ENCODE data around the gene PNRC1. TPM values are rescaled to one million over a fixed set of nuclear protein-coding genes. Genes with fewer than 3 reads are reported as not detected.

PNRC1 gene
- total and polyA plus RNA-seq, 2 of the 4 experiments (the other 2 are of a cell fraction), result 6.5 to 8.1 TPM

DNA sequence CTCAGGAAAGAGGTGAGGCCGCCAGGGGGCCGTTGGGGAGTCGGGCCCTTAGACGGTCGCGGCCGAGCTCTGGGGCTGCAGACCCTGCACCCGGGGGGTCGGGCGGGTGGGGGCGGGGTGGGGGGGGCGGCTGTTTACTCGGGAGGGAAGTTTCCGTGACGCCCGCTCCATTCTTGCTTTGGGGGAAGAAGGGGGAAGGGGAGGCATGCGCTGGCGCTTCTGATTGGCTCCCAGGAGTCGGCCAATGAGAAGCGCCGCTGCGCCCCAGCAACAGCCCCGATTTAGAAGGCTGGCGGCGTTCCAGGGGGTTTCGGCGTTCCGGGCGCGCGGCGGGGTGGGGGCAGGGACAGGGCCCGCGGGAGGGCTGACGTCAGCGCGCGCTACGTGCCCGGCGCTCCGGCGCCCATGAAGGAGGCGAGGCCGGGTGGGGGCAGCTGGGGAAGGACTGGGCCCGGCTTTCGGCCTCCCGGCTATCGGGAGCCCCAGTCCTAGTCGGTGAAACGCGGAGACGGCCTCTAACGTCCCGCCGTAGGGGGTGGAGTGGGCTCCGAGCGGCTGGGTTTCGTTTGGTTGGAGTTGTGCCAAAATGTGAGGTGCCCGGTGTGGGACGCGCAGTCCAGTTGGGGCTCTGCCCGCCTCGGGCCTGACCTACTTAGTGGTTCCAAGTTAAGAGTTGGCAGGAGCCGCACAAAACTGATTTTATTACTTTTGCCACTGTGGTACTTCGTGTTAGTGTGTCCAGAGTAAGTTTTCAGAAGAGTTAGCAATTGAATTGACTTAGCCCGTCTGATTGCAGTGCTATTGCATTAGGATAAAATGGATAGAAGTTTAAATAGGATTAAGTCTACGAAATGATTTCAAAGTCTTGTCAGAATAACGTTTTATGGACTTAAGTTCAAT, 1.1 kb downstream of the PNRC1 start:
- intact Hi-C loops (cut with micrococcal nuclease) (loop anchor here (2.0 to 5.0 kb wide), 4 partner anchors 35 to 1924 kb away; partner anchors contain the start of genes UBE2J1 and ZNF292), dilution Hi-C loops (cut with HindIII; ENCODE audit: low sequenced_read_pairs, unreplicated experiment) (no loop called here), in situ Hi-C loops (cut with MboI; ENCODE audit: low sequenced_read_pairs) (no loop called here)
- POLR2A ChIA-PET (ENCODE audit: unreplicated experiment), result interaction anchor here (0.9 kb wide), 1 partner anchor 24 kb away, joined by 20 read pairs; no protein-coding TSS in a partner anchor
- Histone ChIP-seq H3K56ac (ENCODE audit: extremely low read depth, insufficient read depth, low read length) (peak overlapping the region; percentile 95), H3K14ac (replicated peaks; ENCODE audit: low read depth, low read length) (peak overlapping the region; percentile 90), H2AK9ac (replicated peaks; ENCODE audit: low read depth, low read length, poor library complexity) (peak overlapping the region; percentile 98), H3K36me3 (ENCODE audit: control insufficient read depth, insufficient read depth, low read length) (peaks cover 16% of the 10 kb centered on the region), H3K79me1 (ENCODE audit: low read depth in 1 of 2, low read length in 2 of 2) (peaks cover 3 to 43% of the 10 kb centered on the region in 2 experiments), H3K23ac (ENCODE audit: low read depth, low read length) (peak overlapping the region; percentile 96), H3K18ac (ENCODE audit: low read depth, low read length) (peak overlapping the region; percentile 87), H3K27me3 (ENCODE audit: control insufficient read depth, insufficient read depth, low read length) (no peaks in the 10 kb centered on the region), H4K91ac (ENCODE audit: insufficient read depth, low read depth, low read length) (peak overlapping the region; percentile 95), H3K4me1 (ENCODE audit: control insufficient read depth, insufficient read depth, low read length) (peaks cover 4% of the 10 kb centered on the region), H4K5ac (ENCODE audit: low read depth, low read length) (peak overlapping the region; percentile 84), H2BK120ac (ENCODE audit: low read depth, low read length) (peak overlapping the region; percentile 68), H3K4ac (ENCODE audit: low read depth, low read length) (peak overlapping the region; percentile 93), H2BK20ac (ENCODE audit: low read depth, low read length) (peak overlapping the region; percentile 8; the same call in 1 of the 2 replicates), H3K9ac (ENCODE audit: low read depth, low read length) (peak overlapping the region; percentile 98), H3K4me2 (ENCODE audit: low read depth, low read length) (peak overlapping the region; percentile 93), H3K27ac (ENCODE audit: insufficient read depth, low read length) (peak overlapping the region; percentile 92), H2AK5ac (ENCODE audit: low read depth, low read length) (peak overlapping the region; percentile 68), H3K9me3 (ENCODE audit: control insufficient read depth, insufficient read depth, low read length) (no peaks in the 10 kb centered on the region), H3K9me1 (ENCODE audit: insufficient read depth, low read length) (peaks cover 3% of the 10 kb centered on the region; the same call in 1 of the 2 replicates), H3K4me3 (ENCODE audit: insufficient read depth, low read depth, low read length) (peak overlapping the region; percentile 77), H4K8ac (ENCODE audit: low read depth in 2 of 2, low read length in 2 of 2) (peak overlapping the region; percentile 85 to 96), H2AFZ (replicated peaks; ENCODE audit: low read length, poor library complexity) (peak overlapping the region; percentile 94), H2BK15ac (ENCODE audit: low read depth, low read length) (peak overlapping the region; percentile 86; the same call in 2 of the 3 replicates), H4K20me1 (ENCODE audit: insufficient read depth, low read length) (peaks cover 47% of the 10 kb centered on the region), H2BK5ac (ENCODE audit: low read depth, low read length, poor library complexity, severe bottlenecking) (peak overlapping the region; percentile 96)
- DNase-seq, result peak; percentile 96
- no TSS peak for BruUV-seq (replicated peaks)
- peak; percentile 59 for ATAC-seq (ENCODE audit: low read depth)
- CTCF ChIA-PET, result no interaction called here
- 0% methylated on average over 29 of the region's 69 CpGs; no CpG with 5 or more reads in 1 of the 2 experiments for WGBS, 2 experiments (ENCODE audit: extremely low coverage in 2 of 2, insufficient read length in 1 of 2)
- TF ChIP-seq, protein P1, sequence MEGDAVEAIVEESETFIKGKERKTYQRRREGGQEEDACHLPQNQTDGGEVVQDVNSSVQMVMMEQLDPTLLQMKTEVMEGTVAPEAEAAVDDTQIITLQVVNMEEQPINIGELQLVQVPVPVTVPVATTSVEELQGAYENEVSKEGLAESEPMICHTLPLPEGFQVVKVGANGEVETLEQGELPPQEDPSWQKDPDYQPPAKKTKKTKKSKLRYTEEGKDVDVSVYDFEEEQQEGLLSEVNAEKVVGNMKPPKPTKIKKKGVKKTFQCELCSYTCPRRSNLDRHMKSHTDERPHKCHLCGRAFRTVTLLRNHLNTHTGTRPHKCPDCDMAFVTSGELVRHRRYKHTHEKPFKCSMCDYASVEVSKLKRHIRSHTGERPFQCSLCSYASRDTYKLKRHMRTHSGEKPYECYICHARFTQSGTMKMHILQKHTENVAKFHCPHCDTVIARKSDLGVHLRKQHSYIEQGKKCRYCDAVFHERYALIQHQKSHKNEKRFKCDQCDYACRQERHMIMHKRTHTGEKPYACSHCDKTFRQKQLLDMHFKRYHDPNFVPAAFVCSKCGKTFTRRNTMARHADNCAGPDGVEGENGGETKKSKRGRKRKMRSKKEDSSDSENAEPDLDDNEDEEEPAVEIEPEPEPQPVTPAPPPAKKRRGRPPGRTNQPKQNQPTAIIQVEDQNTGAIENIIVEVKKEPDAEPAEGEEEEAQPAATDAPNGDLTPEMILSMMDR (conservative IDR thresholded peaks at IDR 0.05; ENCODE audit: low read depth, low read length), result no peak
- TF ChIP-seq FOS (IDR thresholded peaks at IDR 0.05; ENCODE audit: low read depth, low read length) (0 out of 2 replicates have a peak, but pooled peaks have one; percentile 38), NFE2L2 (IDR thresholded peaks at IDR 0.05; ENCODE audit: low read depth, low read length) (peak; percentile 24; the same call in 1 of the 2 replicates), SMC3 (IDR thresholded peaks at IDR 0.05; ENCODE audit: low read depth, low read length) (no peak), BHLHE40 (IDR thresholded peaks at IDR 0.05; ENCODE audit: low read depth, low read length) (0 out of 2 replicates have a peak, but pooled peaks have one; percentile 13), RCOR1 (IDR thresholded peaks at IDR 0.05; ENCODE audit: insufficient replicate concordance, low read length) (no peak), CHD1 (IDR thresholded peaks at IDR 0.05; ENCODE audit: low read depth, low read length) (no peak; the same call in 1 of the 2 replicates), MAZ (IDR thresholded peaks at IDR 0.05; ENCODE audit: borderline replicate concordance, low read depth, low read length) (peak; percentile 90), CEBPB (IDR thresholded peaks at IDR 0.05; ENCODE audit: low read depth, low read length) (no peak), RAD21 (IDR thresholded peaks at IDR 0.05; ENCODE audit: low read length) (no peak)
- TF ChIP-seq, protein P2, sequence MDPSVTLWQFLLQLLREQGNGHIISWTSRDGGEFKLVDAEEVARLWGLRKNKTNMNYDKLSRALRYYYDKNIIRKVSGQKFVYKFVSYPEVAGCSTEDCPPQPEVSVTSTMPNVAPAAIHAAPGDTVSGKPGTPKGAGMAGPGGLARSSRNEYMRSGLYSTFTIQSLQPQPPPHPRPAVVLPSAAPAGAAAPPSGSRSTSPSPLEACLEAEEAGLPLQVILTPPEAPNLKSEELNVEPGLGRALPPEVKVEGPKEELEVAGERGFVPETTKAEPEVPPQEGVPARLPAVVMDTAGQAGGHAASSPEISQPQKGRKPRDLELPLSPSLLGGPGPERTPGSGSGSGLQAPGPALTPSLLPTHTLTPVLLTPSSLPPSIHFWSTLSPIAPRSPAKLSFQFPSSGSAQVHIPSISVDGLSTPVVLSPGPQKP (IDR thresholded peaks at IDR 0.05; ENCODE audit: borderline replicate concordance, low read depth, low read length), result no peak
- TF ChIP-seq, protein P3, sequence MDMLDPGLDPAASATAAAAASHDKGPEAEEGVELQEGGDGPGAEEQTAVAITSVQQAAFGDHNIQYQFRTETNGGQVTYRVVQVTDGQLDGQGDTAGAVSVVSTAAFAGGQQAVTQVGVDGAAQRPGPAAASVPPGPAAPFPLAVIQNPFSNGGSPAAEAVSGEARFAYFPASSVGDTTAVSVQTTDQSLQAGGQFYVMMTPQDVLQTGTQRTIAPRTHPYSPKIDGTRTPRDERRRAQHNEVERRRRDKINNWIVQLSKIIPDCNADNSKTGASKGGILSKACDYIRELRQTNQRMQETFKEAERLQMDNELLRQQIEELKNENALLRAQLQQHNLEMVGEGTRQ (IDR thresholded peaks at IDR 0.05; ENCODE audit: low read depth, low read length), result no peak

Data from IMR-90 (cell line).